GM13976 (cell line): ENCODE data around the gene IDS.

Source experiments
- DNase-seq: peaks from one replicate; pipeline ENCODE4 v3.0.0; 2012; ENCODE audit warnings: low spot score
- in situ Hi-C: fragments of 300-500 bp; cut with MboI; formaldehyde crosslinking; loops from one replicate; pipeline ENCODE4 v1.12.0; 2022; ENCODE audit warnings: low sequenced_read_pairs, mixed read lengths, inconsistent platforms; ENCODE audit not compliant: unreplicated experiment
- TF ChIP-seq, protein P1 (sequence below): IDR thresholded peaks from 2 replicates; pipeline ENCODE4 v1.5.1; 2012; ENCODE audit warnings: borderline replicate concordance, mild to moderate bottlenecking; ENCODE audit not compliant: insufficient read depth; ENCODE audit errors: extremely low read depth, missing control alignments, control extremely low read depth

IDS gene

DNA sequence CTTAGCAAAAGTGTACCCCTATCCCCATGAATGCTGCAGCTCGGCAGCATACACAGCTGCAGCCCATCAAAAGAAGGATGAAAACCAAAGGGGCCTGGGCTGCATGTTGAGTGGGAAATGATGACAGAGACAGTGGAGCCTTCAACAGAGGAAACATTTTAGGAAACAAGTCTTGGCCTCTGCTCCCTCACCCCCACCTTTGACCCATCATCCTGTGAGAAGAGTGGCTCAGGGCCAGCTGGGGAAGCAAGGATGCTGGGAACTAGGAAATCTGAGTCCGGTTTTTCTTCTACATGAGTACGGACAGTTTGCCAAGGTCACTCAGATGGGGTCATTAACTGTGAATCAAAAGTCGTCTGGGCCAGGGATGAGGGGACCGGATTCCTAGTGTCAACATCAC, 37.2 kb downstream of the IDS start:
- in situ Hi-C loops, result loop anchor here (25.0 kb wide), 1 partner anchor 1431 kb away; no protein-coding TSS in a partner anchor
- TF ChIP-seq, protein P1, sequence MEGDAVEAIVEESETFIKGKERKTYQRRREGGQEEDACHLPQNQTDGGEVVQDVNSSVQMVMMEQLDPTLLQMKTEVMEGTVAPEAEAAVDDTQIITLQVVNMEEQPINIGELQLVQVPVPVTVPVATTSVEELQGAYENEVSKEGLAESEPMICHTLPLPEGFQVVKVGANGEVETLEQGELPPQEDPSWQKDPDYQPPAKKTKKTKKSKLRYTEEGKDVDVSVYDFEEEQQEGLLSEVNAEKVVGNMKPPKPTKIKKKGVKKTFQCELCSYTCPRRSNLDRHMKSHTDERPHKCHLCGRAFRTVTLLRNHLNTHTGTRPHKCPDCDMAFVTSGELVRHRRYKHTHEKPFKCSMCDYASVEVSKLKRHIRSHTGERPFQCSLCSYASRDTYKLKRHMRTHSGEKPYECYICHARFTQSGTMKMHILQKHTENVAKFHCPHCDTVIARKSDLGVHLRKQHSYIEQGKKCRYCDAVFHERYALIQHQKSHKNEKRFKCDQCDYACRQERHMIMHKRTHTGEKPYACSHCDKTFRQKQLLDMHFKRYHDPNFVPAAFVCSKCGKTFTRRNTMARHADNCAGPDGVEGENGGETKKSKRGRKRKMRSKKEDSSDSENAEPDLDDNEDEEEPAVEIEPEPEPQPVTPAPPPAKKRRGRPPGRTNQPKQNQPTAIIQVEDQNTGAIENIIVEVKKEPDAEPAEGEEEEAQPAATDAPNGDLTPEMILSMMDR, result no peak
- DNase-seq, result no peak

DNA sequence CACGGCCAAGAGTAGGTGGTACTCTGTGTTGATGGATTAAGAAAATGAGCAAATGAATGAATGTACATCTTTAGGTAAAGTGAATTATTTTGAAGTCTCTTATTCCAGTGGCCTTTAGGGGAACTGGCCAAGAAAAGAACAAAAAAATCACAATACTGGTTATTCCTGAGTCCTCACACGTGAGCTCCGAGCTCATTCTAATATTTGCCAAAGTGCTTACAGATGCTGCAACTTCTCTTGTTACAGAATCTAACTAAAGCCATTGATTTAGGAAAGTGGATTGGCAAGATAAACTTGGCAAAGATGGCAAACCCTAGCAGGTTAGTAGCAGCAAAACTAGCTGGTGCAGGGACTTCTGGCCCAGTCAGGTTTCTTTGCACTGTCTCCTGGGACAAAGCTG, 37.6 kb downstream of the IDS start:
- in situ Hi-C loops, result loop anchor here (25.0 kb wide), 1 partner anchor 1430 kb away; no protein-coding TSS in a partner anchor
- TF ChIP-seq, protein P1, result no peak
- no peak for DNase-seq

- TF ChIP-seq, protein P1, result no peak
- in situ Hi-C loops, result loop anchor here (25.0 kb wide), 1 partner anchor 1426 kb away; no protein-coding TSS in a partner anchor
- DNase-seq, result no peak
Measured at GRCh38 chrX:149462849-149463248, 42.3 kb downstream of the IDS start.

DNA sequence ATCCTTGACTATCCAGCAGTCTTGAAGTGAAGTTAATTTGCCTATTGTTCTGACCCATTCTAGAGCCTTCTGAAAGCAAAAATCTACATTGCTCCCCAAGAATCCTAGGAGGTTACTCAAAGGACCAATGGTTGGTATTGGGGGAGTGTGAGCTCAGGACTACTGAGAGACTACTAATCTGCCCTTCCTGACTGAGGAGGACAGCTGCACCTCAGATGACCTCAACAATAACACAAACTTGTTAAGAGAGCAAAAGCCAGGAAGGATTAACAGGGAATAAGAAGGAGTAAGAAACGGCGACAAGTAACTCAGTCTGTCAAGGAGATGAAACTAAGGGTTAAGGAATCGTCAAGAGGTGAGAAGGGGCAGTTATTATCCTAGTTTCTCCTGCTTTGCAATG, 43.4 kb downstream of the IDS start:
- TF ChIP-seq, protein P1, result no peak
- in situ Hi-C loops, result loop anchor here (25.0 kb wide), 1 partner anchor 1424 kb away; no protein-coding TSS in a partner anchor
- DNase-seq, result no peak

GRCh38 chrX:149458586-149458985, 46.5 kb downstream of the IDS start:
- TF ChIP-seq, protein P1, result no peak
- in situ Hi-C loops, result loop anchor here (25.0 kb wide), 1 partner anchor 1421 kb away; no protein-coding TSS in a partner anchor
- DNase-seq, result no peak

DNA sequence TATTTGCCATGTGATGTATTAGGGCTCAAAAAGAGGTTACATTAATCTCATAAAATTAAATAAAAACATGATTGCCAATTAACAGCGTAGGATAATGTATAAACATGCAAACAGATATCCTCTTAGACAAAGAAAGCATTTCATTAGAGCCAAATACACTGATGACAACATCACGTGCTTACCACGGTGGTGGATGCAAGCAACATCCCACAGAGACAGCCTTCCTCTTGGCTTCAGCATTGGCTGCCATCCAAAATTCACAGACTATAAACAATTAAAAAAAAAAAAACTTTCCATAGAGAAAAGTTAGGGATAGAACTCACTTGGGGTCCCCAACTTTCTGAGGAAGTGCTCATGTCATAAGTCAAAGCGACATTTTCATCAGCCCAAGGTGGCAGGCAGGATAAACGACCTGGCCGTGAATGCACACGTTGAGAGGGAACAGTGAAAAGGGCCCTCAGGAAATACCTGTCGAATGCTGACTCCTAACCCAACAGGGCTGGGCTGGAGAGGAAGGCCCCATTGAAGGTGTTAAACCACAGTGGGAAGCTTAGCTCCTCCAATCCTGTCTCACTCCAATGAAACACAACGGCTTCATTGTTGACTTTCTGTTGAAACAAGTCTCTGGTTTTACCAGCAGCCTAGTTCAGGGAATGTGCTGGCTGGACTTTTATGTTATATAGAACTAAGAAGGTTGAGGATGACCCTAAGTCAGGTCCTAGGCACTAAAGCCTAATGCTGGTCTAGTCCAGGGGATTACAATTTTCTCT, 48.4 kb downstream of the IDS start:
- in situ Hi-C loops, result loop anchor here (25.0 kb wide), 1 partner anchor 1419 kb away; no protein-coding TSS in a partner anchor
- no peak for DNase-seq

More for the DNA sequence above, 48.4 kb downstream of the IDS start:
- TF ChIP-seq, protein P1, result no peak
